ENCODE measurements around the gene KLHL30.

KLHL30 gene

DNA sequence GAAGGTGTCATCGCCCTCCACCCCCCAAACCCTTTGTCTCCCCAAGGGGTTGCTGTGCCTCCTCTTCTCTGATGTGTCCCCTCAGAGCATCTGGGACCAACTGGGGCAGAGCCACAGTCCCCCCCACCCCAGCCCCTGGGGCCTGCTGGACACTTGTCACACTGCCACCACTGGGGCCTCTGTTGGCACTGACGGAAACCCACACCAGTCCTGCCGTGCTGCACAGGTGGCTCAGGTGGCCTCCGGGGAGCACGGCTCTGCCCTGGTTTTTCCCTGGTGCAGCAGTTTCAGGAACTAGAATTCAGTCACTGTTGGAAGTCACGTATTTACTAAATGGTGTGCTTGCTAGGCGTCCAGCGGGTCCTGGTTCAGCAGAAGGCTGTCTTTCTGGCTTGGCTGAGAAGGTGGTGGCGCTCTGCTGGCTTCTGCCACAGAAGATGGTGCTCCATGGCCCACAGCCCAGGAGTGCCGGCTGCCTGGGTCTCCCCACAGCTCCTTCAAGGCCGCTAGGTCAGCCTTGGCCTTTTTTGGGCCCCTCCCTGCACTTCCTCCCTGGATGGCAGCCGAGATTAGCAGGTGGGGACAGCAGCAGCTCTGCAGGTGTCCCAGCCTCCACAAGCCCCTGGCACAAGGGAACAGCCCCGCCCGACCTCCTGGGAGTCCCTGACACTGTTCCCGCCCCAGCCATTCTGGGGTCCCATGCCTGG, 18.6 kb upstream of the KLHL30 start:
- DNase-seq: no peak

DNA sequence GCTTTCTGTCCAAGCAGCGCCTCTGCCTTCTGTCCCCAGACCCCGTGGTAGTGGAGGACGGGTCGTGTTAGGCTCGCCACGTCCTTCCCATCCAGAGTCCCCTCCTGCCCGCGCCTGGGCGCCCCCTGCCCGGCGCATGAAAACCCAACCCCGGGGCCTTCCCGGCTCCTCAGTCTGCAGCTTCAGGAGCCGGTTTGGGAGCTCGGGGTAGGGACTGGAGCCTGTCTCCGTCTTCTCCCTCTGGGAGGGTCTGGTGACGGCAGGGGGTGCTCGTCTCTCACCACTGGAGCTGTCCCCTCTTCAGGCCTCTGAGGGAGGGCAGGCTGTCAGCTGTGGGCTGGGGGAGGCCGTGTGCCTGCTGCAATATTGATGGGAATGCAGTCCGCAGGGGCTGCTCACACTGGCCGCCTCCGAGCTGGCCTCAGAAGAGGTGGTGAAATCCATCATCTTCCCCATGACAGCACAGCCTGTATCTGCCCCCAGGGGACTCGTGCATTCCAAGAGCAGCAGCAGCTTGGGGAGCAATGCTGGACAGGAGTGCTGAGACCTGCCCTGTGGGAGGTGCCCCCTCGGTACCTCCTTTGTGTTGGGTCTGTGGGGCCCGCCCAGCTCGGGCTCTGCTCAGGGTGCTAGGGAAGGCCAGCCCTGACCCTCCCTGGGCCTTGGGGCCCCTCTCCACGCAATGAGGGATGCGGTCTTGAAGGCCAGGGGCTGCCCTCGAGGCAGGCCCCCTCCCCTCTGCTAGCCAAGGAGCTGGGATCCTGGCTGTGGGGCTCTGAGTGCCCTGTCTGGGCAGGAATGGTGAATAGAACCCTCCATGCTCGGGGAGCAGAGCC, 17.8 kb upstream of the KLHL30 start:
- no peak for DNase-seq

DNA sequence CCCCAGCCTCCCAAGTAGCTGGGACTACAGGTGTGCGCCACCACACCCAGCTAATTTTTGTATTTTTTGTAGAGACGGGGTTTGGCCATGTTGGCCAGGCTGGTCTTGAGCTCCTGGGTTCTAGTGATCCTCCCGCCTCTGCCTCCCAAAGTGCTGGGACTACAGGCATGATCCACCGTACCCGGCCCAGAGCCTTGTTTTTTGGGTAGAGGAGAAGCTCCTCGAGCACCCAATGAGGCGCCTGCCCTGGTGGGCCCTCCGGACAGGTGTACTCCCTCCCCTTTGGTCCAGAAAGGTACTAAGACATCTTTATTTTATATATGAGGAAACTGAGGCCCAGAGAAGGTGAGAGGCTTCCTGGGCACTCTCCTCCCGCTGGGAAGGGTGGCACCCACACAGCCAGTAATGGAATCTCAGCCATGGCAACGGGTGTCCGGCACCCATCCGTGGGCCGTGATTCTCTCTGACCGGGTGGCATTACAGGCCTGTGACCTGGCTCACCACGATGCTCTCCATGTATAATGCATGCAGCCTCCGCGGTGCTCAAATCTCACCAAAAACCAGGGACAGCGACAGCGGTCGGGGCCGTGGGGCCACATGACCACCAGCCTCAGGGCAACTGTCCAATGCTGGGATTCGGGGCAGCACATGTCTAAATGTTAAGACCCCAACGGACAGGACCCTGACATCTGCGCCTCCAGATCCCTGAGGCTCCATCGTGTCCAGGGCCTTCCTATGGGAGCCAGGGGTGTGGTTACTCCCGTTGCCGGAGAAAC, 16.8 kb upstream of the KLHL30 start:
- DNase-seq: no peak

DNA sequence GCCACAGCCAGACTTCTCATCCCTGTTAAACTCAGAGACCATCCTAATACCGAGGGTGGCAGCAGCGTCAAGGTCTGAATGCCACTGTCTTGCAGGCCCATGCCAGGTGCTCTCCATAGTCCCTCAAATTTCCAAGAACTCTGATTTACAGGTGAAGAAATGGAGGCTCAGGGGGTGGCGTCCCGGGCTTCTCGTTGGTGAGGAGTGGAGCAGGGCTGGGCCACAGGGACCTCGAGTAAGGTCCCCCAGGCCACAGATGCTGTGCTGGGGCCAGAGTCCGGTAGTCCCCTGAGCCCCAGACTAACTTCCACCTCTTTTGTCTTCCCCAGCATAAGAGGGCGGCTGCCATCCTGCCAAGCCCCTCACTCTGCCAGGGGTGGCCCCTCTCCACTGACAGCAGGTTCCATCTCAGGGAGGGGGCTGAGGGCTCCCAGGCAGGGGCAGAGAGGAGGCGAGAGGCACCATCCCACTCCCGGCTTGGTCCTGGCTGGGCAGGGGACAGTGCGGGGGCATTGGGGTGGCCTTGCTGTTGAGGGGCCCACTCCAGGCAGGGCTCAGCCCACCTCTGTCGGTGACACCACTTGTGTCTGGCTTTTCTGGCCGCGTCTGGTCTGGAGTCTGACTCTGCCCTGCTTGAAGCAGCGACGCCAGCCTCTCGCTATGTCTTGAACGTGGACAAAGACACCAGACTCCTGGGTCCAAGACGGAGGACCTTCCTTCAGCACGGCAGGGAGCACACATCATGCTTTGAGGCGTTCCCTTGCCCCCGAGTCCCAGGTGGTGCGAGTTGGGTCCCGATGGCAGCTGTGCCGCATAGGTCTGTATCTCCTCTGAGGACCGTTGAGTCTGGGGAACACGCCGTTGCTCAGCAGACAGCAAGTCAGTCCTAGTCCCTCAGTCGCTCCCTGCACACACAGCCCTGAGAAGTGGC, 15.9 kb upstream of the KLHL30 start:
- DNase-seq: no peak

DNA sequence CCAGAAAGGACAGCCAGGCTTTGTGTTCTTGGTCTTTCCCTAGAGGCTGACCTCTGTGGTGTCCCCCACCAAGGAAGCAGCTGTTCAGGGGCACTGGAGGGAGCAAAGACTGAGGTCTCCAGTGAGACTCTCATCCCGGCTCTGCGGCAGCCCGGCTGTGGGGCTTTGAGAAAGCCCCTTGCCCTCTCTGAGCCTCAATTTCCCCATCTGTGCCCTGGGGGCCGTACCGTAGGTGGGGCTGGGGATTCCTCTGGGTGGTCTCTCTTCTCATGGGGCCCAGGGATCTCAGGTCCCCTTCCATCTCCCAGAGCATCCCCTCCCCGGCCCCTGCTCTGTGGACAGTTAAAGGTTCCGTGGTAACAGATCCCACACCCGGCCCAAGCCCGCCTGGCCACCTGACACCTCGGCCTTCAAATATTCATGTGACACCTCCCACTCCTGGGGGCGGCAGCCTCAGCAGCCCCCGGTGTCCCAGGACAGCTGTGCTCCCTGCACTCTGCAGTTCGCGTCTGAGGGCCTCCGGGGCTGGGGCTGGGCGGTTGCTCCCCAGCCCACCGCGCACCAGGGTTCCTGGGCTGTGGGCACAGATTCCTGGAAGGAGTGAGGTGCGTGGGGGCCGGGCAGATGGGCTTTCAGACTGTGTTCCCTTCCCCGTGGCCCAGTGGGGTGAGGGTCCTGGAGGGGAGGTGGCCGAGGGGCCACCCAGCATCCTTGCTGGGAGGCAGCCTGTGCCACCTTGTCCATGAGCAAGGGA, 15.1 kb upstream of the KLHL30 start:
- DNase-seq: no peak

DNA sequence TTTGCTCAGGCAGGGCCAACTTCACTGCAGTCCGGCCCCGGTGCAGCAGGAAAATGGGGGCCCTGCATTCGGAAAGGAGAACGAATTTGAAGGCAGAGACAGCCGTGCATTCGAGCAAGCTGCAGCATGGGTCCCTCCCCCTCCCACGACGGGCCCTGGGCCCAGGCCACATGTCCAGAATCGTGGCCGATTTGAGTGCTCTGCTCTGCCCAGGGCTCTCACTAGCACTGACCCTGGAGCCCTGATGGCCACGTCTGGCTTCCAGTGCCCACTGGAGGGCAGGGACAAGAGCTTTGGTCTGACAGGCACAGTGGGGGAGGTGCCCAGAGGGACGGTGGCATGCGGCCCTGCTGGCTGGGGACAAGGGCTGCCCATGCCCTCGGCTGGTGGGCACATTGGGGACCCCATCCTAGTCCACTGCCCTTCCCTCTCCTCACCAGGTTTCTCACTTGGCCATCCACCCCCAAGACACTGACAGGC, 14.4 kb upstream of the KLHL30 start:
- DNase-seq: no peak

DNA sequence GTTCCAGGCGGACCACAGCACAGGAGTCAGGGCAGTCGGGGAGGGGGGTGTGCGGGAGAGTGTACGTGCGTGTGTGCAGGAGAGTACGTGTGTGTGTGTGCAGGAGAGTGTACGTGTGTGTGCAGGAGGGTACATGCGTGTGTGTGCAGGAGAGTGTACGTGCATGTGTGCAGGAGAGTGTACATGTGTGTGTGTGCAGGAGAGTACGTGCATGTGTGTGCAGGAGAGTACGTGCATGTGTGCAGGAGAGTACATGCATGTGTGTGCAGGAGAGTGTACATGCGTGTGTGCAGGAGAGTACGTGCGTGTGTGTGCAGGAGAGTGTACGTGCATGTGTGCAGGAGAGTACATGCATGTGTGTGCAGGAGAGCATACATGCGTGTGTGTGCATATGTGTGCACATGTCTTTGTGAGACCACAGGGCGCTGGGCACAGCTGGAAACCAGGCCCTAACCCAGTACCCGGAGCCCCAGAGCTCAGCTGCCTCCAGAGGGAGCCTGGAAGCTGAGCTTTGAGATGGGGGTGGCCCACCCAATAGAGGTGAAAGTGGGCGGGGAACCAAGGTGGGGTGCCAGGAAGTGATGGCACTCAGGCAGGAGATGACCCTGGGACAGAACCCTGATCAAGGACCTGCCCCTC, 13.9 kb upstream of the KLHL30 start:
- no peak for DNase-seq

DNA sequence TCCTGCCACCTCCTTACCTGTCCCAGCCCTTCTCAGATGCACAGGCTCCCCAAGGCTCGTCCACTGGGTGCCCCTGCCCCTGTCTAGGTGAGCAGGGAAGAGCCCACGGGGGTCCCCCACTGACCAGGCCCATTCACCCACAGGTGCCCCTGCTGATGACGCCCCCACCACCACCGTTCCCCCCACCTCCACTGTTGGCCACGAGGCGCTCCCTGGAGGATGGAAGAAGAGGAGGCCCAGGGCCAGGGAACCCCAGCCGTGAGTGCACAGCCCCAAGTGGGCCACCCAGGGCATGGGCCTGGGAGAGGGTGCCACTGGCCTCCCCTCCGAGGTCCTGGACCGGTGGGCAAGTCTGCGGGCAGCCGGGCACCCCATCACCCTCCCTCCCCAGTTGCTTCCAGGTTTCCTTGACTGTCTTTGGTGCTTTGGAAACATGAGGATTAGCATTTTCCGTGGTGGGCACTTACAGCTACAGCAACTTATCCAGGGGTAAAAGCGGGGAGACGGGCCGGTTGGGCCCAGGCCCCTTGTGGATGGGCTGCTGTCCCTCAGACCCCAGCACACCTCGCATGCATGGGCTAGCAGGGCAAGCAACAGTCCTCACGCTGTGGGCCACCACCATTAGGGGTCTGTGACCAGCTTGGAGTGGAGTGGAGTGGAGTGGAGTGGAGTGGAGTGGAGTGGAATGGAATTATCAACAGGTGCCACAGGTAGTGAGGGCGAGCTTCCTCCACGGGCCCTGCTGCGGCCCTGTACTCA, 13.2 kb upstream of the KLHL30 start:
- DNase-seq: no peak

DNA sequence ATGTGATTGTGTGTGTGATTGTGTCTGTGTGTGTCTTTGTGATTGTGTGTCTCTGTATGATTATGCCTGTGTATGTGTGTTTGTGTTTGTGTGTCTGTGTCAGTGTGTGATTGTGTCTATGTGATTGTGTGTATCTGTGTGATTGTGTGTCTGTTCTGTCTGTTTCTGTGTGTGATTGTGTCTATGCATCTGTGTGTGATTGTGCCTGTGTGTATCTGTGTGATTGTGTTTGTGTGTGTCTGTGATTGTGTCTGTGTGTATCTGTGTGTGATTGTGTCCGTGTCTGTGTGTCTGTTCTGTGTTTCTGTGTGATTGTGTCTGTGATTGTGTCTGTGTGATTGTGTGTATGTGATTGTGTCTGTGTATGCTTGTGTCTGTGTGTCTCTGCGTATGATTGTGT, 12.1 kb upstream of the KLHL30 start:
- DNase-seq: no peak

DNA sequence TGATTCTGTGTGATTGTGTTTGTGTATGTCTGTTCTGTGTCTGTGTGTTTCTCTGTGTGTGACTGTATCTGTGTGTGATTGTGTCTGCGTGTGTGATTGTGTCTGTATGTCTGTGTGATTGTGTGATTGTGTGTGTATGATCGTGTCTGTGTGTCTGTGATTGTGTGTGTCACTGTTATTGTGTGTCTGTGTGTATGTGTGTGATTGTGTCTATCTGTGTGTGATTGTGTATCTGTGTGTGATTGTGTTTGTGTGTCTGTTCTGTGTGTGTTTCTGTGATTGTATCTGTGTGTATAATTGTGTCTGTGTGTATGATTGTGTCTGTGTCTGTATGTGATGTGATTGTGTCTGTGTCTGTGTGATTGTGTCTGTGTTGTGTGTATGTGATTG, 11.7 kb upstream of the KLHL30 start:
- no peak for DNase-seq

DNA sequence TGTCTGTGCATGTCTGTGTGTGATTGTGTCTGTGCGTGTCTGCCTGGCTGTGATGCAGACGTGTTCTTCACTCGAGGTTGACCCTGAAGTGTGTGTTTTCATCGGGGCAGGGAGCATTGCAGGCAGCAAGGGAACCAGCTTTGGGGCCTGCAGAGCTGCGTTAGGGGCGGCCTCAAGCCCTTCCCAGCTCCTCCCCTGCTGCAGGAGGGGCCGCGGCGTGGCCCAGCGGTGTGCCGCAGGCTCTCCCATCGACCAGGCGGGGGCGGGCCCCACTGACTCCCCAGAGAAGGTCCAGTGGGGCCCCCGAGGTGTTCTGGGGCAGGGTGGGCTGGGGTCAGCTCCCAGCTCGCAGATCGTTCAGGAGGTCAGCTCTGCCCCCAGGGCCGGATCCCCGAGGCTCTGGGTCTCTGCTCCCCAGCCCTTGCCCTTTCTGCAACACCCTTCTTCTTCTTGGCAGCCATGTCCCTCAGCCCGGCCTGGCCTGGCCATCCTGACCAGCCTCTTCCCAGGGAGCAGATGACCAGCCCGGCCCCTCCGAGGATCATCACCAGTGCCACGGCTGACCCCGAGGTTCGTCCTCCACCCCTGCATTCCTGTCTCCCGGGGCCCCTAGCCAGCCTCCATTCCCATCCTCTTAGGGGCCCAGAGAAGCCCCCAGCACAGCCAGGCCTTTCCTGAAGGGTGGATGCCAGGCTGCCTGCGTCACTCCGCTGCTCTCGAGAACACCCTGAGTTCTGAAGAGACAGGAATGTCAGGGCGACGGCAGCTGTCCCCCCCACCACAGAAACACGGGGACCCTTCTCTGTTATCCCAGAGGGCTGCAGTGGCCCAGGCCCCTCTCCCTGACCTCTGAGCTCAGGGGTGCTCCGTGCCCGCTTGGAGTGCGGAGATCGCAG, 11.1 kb upstream of the KLHL30 start:
- DNase-seq: no peak

DNA sequence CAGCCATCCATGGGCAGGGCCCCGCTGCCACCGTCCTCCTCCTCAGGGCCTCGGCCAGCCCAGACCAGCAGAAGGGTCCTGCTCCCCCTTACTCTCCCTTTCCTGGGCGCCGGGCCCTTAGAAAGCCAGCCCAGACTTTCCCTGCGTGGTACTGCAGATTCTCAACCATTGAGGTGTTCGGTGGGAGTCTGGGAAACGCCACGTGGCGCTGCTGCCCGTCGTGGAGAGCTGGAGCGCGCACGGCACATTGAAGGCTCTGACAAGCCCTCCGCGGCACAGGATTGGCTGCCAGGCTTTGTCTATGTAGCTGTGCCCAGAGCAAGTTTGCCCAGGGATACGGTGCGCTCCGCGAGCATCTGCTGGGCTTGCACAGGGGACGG, 10.4 kb upstream of the KLHL30 start:
- no peak for DNase-seq

DNA sequence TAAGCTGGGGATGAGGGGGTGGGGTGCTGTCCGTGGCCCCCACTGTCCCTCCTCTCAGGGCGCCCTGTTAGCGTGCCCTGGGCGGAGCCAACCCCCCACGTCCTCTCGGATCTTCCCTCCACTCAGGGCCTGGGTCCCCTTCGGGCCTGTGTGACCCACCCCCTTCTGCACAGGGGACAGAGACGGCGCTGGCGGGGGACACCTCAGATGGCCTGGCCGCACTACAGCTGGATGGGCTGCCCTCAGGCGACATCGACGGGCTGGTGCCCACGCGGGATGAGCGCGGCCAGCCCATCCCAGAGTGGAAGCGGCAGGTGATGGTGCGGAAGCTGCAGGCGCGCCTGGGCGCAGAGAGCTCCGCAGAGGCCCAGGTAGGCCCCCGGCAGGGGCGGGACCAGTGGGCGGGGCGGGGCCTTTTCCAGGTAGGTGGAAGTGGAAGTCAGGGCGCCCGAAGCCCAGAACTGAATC, 9.9 kb upstream of the KLHL30 start:
- no peak for DNase-seq

DNA sequence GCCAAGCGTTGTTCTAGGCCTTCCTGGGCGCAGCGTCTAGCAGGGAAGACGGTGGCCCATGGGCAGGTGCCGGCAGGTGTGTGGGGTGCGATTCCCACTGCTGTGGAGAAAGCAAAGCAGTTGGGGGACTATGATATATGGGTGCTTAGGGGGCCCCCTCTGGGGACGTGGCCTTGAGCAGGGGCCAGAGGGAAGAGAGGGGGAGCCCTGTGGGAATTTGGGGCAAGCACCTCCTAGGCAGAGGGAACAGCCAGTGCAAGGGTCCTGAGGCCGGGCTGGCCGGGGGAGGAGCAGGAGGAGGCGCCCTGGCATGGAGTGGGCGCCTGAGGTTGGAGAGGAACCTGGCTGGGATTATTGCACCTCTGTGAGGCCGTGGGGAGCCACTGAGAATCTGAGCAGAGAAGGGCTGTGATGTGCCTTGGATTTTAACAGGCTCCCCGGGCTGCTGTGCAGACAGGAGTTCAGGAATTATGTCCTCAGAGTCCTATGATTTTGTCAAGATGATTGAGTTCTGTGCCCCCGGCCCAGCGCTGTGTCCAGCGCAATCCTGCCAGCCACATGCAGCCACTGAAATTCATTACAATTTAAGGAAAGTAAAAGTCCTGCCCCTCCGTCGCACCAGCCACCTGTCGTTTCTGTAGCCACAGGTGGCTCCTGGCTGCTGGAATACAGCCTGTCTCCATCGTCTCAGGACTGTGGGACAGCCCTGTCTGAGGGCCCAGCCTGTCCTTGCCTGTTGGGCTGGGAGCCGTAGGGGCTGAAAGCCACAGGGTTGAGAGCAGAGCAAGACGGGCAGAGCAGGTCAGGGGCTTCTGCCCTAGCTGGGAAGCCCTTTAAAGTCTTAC, 9.1 kb upstream of the KLHL30 start:
- no peak for DNase-seq

DNA sequence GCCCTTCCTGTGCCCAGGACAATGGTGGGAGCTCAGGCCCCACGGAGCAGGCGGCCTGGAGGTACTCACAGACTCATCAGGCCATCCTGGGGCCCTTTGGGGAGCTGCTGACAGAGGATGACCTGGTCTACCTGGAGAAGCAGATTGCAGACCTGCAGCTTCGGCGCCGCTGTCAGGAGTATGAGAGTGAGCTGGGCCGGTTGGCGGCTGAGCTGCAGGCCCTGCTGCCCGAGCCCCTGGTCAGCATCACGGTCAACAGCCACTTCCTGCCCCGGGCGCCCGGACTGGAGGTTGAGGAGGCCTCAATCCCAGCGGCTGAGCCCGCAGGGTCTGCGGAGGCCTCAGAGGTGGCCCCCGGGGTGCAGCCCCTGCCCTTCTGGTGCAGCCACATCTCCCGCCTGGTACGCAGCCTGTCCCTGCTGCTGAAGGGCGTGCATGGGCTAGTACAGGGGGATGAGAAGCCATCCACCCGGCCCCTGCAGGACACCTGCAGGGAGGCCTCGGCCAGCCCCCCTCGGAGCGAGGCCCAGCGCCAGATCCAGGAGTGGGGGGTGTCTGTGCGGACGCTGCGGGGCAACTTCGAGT, 8.3 kb upstream of the KLHL30 start:
- no peak for DNase-seq

DNA sequence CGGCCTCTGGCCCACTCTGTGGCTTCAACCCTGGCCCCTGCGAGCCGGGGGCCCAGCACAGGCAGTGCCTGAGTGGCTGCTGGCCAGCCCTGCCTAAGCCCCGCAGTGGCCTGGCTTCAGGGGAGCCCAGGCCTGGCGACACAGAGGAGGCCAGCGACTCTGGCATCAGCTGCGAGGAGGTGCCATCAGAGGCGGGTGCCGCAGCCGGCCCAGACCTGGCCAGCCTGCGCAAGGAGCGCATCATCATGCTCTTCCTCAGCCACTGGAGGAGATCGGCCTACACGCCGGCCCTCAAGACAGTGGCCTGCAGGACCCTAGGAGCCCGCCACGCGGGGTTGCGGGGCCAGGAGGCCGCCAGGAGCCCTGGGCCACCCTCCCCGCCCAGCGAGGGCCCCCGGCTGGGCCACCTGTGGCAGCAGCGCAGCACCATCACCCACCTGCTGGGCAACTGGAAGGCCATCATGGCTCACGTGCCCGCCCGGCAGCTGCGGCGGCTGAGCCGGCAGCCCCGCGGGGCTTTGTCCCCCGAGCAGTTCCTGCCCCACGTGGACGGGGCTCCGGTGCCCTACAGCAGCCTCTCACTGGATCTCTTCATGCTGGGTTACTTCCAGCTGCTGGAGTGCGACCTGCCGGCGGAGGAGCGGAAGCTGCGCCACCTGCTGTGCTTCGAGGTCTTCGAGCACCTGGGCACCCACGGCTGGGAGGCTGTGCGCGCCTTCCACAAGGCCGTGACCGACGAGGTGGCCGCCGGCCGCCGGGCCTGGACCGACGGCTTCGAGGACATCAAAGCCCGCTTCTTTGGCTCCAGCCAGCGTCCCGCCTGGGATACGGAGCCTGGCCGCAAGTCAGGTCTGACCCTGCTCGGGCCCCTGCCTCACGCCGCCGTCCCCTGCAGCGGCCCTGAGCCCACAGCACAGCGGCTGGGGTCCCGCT, 7.5 kb upstream of the KLHL30 start:
- no peak for DNase-seq
